ENCODE data around the gene ADCY9. TPM values are rescaled to one million over a fixed set of nuclear protein-coding genes. Genes with fewer than 3 reads are reported as not detected.

ADCY9 gene
- total RNA-seq, 2 donors from 2014 or later: 1.2 to 3.3 TPM

- no peaks in the 10 kb centered on the region for H3K36me3 Mint-ChIP-seq (ENCODE audit: low read depth)
- Histone ChIP-seq H3K4me1 (ENCODE audit: control insufficient read depth, insufficient read depth, low read length) (no peaks in the 10 kb centered on the region), H3K9ac (ENCODE audit: extremely low read depth, low read length, poor library complexity, severe bottlenecking) (no peak overlapping the region), H3K4me3 (ENCODE audit: low read length) (no peak overlapping the region), H3K9me3 (ENCODE audit: control insufficient read depth, low read length) (no peaks in the 10 kb centered on the region), H3K27me3 (ENCODE audit: control insufficient read depth, insufficient read depth, low read length, poor library complexity, severe bottlenecking) (no peaks in the 10 kb centered on the region), H3K27ac (ENCODE audit: low read depth, low read length) (no peak overlapping the region), H3K36me3 (ENCODE audit: control insufficient read depth, insufficient read depth, low read length) (no peaks in the 10 kb centered on the region)
- no peak overlapping the region for H3K27ac Mint-ChIP-seq
- TF ChIP-seq, protein P1, sequence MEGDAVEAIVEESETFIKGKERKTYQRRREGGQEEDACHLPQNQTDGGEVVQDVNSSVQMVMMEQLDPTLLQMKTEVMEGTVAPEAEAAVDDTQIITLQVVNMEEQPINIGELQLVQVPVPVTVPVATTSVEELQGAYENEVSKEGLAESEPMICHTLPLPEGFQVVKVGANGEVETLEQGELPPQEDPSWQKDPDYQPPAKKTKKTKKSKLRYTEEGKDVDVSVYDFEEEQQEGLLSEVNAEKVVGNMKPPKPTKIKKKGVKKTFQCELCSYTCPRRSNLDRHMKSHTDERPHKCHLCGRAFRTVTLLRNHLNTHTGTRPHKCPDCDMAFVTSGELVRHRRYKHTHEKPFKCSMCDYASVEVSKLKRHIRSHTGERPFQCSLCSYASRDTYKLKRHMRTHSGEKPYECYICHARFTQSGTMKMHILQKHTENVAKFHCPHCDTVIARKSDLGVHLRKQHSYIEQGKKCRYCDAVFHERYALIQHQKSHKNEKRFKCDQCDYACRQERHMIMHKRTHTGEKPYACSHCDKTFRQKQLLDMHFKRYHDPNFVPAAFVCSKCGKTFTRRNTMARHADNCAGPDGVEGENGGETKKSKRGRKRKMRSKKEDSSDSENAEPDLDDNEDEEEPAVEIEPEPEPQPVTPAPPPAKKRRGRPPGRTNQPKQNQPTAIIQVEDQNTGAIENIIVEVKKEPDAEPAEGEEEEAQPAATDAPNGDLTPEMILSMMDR (conservative IDR thresholded peaks at IDR 0.05): no peak
- WGBS, 2 experiments (ENCODE audit: insufficient coverage in 1 of 2, insufficient read length in 1 of 2): 96 to 97% methylated on average over 14 to 25 of the region's 25 CpGs
- H3K4me1 Mint-ChIP-seq: peaks cover 3% of the 10 kb centered on the region
- H3K9me3 Mint-ChIP-seq: no peaks in the 10 kb centered on the region
- H3K27me3 Mint-ChIP-seq (ENCODE audit: insufficient read depth): peaks cover 6% of the 10 kb centered on the region
- DNase-seq: no peak
- H3K4me3 Mint-ChIP-seq: no peak overlapping the region
These were observed 137.2 kb downstream of the ADCY9 start for GRCh38 chr16:3979070-3979469.

GRCh38 chr16:3977376-3977775 is 138.9 kb downstream of the ADCY9 start:
- no peaks in the 10 kb centered on the region for H3K9me3 ChIP-seq (ENCODE audit: control insufficient read depth, low read length)
- DNase-seq: no peak
- H3K4me1 Mint-ChIP-seq: no peaks in the 10 kb centered on the region
- 91% methylated on average over 17 to 26 of the region's 26 CpGs for WGBS, 2 experiments (ENCODE audit: insufficient coverage in 1 of 2, insufficient read length in 1 of 2)
- H3K4me1 ChIP-seq (ENCODE audit: control insufficient read depth, insufficient read depth, low read length): no peaks in the 10 kb centered on the region
- H3K27ac Mint-ChIP-seq: no peak overlapping the region
- H3K27ac ChIP-seq (ENCODE audit: low read depth, low read length): no peak overlapping the region
- TF ChIP-seq, protein P1 (conservative IDR thresholded peaks at IDR 0.05): no peak
- H3K27me3 ChIP-seq (ENCODE audit: control insufficient read depth, insufficient read depth, low read length, poor library complexity, severe bottlenecking): no peaks in the 10 kb centered on the region
- H3K36me3 ChIP-seq (ENCODE audit: control insufficient read depth, insufficient read depth, low read length): no peaks in the 10 kb centered on the region
- H3K4me3 Mint-ChIP-seq: no peak overlapping the region
- no peaks in the 10 kb centered on the region for H3K9me3 Mint-ChIP-seq
- H3K36me3 Mint-ChIP-seq (ENCODE audit: low read depth): no peaks in the 10 kb centered on the region
- no peak overlapping the region for H3K4me3 ChIP-seq (ENCODE audit: low read length)
- no peak overlapping the region for H3K9ac ChIP-seq (ENCODE audit: extremely low read depth, low read length, poor library complexity, severe bottlenecking)
- no peaks in the 10 kb centered on the region for H3K27me3 Mint-ChIP-seq (ENCODE audit: insufficient read depth)

- H3K27ac Mint-ChIP-seq: no peak overlapping the region
- no peak for DNase-seq
- TF ChIP-seq, protein P1 (conservative IDR thresholded peaks at IDR 0.05): no peak
These were observed 141.5 kb downstream of the ADCY9 start for GRCh38 chr16:3974751-3975150.

More at GRCh38 chr16:3974751-3975150, 141.5 kb downstream of the ADCY9 start:
- H3K4me1 ChIP-seq (ENCODE audit: control insufficient read depth, insufficient read depth, low read length): no peaks in the 10 kb centered on the region
- no peak overlapping the region for H3K9ac ChIP-seq (ENCODE audit: extremely low read depth, low read length, poor library complexity, severe bottlenecking)
- H3K36me3 ChIP-seq (ENCODE audit: control insufficient read depth, insufficient read depth, low read length): no peaks in the 10 kb centered on the region
- H3K27ac ChIP-seq (ENCODE audit: low read depth, low read length): no peak overlapping the region
- H3K27me3 ChIP-seq (ENCODE audit: control insufficient read depth, insufficient read depth, low read length, poor library complexity, severe bottlenecking): no peaks in the 10 kb centered on the region
- no peaks in the 10 kb centered on the region for H3K4me1 Mint-ChIP-seq
- no peaks in the 10 kb centered on the region for H3K9me3 Mint-ChIP-seq
- H3K4me3 Mint-ChIP-seq: no peak overlapping the region
- H3K36me3 Mint-ChIP-seq (ENCODE audit: low read depth): no peaks in the 10 kb centered on the region
- no peaks in the 10 kb centered on the region for H3K9me3 ChIP-seq (ENCODE audit: control insufficient read depth, low read length)
- no peak overlapping the region for H3K4me3 ChIP-seq (ENCODE audit: low read length)
- no peaks in the 10 kb centered on the region for H3K27me3 Mint-ChIP-seq (ENCODE audit: insufficient read depth)
- 78 to 95% methylated on average over 3 to 8 of the region's 8 CpGs for WGBS, 2 experiments (ENCODE audit: insufficient coverage in 1 of 2, insufficient read length in 1 of 2)

Data from endodermal cell (in vitro differentiated cells).